ENCODE data around the gene JAK1.

- no peak for TF ChIP-seq POLR2A (IDR thresholded peaks at IDR 0.05)
- TF ChIP-seq, protein P1, sequence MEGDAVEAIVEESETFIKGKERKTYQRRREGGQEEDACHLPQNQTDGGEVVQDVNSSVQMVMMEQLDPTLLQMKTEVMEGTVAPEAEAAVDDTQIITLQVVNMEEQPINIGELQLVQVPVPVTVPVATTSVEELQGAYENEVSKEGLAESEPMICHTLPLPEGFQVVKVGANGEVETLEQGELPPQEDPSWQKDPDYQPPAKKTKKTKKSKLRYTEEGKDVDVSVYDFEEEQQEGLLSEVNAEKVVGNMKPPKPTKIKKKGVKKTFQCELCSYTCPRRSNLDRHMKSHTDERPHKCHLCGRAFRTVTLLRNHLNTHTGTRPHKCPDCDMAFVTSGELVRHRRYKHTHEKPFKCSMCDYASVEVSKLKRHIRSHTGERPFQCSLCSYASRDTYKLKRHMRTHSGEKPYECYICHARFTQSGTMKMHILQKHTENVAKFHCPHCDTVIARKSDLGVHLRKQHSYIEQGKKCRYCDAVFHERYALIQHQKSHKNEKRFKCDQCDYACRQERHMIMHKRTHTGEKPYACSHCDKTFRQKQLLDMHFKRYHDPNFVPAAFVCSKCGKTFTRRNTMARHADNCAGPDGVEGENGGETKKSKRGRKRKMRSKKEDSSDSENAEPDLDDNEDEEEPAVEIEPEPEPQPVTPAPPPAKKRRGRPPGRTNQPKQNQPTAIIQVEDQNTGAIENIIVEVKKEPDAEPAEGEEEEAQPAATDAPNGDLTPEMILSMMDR (IDR thresholded peaks at IDR 0.05), result no peak
These were observed 4.4 kb downstream of the JAK1 start for GRCh38 chr1:64961923-64962322.
